GM10266 (cell line): ENCODE results near the gene ARF6.
"Not testable (repeated sequence)": the region's sequence is repeated elsewhere in the genome, so short reads cannot be mapped to it uniquely, and the experiment has no call there.

Experiments used
- DNase-seq: peaks from one replicate; pipeline ENCODE4 v3.0.0; 2012; ENCODE audit errors: extremely low spot score
- TF ChIP-seq, protein P1 (sequence below): IDR thresholded peaks from 2 replicates; pipeline ENCODE4 v1.5.1; 2012; ENCODE audit warnings: mild to moderate bottlenecking, low read depth; ENCODE audit not compliant: control insufficient read depth, insufficient read depth; ENCODE audit errors: missing control alignments

ARF6 gene

DNA sequence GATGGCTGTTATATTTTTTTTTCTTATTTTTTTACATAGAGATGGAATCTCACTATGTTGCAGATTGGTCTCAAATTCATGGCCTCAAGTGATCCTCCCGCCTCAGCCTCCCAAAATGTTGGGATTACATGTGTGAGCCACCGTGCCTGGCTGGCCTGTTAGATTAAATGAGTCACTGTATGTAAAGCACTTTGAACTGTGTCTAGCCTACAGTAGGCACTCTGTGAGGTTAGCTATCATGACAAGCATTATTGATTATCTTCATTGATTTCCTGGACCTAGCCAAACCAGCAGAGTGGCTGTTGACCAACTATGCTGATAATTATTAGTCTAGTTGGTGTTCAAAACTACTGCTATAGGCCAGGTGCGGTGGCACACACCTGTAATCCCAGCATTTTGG, 42.6 kb downstream of the ARF6 start:
- TF ChIP-seq, protein P1, sequence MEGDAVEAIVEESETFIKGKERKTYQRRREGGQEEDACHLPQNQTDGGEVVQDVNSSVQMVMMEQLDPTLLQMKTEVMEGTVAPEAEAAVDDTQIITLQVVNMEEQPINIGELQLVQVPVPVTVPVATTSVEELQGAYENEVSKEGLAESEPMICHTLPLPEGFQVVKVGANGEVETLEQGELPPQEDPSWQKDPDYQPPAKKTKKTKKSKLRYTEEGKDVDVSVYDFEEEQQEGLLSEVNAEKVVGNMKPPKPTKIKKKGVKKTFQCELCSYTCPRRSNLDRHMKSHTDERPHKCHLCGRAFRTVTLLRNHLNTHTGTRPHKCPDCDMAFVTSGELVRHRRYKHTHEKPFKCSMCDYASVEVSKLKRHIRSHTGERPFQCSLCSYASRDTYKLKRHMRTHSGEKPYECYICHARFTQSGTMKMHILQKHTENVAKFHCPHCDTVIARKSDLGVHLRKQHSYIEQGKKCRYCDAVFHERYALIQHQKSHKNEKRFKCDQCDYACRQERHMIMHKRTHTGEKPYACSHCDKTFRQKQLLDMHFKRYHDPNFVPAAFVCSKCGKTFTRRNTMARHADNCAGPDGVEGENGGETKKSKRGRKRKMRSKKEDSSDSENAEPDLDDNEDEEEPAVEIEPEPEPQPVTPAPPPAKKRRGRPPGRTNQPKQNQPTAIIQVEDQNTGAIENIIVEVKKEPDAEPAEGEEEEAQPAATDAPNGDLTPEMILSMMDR: no peak
- DNase-seq: no peak

- not testable (repeated sequence) for DNase-seq
Measured at GRCh38 chr14:49936246-49936645, 43.4 kb downstream of the ARF6 start.

DNA sequence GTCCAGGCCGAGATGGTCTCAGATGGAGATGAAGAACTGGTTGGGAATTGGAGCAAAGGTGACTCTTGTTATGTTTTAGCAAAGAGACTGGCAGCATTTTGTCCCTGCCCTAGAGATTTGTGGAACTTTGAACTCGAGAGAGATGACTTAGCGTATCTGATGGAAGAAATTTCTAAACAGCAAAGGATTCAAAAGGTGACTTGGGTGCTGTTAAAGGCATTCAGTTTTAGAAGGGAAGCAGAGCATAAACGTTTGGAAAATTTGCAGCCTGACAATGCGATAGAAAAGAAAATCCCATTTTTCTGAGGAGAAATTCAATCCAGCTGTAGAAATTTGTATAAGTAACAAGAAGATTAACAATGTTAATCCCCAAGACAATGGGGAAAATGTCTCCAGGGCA, 44.0 kb downstream of the ARF6 start:
- DNase-seq: not testable (repeated sequence)

- DNase-seq: not testable (repeated sequence)
Measured at GRCh38 chr14:49939215-49939614, 46.3 kb downstream of the ARF6 start.

DNA sequence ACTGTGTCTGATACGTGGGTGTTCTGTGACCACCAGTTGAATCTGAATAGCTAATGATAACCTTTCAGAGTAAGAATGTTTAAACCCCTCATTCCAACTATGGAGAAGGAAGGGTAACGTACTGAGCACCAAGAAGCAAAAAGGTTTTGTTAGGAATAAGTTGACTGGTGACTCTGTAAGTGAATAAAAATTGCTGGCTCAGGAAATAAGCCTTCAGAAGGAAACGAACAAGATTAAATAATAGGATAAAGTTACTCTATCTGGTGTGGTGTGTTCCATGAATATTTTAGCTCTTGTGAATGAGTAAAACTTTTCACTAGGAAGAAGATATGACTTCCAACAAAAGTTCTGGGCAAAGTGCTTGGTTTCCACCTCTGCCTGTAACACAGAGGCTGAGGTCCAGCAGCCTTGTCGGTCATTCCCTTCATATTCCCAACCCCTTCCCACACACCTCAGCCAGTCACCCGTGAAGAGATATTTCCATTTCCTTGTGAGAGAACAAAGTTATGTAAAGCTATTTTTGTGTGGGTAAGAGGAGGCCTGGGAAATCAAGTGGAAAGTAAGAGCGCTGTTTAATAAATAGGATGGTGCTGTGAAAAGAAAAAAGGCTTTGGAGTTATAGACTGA, 47.1 kb downstream of the ARF6 start:
- TF ChIP-seq, protein P1: no peak
- DNase-seq: no peak

DNA sequence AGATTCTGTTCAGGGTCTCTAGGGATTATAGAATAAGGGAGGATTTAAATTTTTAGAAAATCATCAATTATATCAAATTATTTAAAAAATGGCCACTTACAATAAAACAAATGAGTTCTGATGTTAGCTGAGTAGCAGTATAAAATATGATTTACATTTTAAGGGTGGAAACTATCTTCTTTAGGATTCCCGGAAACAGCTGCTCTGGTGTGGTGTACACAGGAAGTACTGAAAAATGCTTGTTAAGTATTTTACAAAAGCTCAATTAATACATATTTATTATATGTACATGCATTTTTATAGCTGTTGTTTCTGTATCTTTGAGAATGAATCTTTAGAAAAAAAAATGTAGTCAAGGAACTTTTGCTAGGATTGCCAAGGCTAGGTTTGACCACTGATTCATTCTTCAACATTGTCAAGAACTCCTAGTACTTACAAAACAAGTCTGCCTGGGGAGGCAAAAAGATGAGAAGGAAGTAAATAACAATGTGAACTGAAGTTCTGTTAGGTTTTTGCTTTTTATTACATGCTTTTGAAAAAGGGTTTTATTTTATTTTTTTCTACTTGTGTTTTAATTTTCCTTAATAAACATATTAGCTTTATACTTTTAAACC, 48.0 kb downstream of the ARF6 start:
- TF ChIP-seq, protein P1: no peak
- no peak for DNase-seq

DNA sequence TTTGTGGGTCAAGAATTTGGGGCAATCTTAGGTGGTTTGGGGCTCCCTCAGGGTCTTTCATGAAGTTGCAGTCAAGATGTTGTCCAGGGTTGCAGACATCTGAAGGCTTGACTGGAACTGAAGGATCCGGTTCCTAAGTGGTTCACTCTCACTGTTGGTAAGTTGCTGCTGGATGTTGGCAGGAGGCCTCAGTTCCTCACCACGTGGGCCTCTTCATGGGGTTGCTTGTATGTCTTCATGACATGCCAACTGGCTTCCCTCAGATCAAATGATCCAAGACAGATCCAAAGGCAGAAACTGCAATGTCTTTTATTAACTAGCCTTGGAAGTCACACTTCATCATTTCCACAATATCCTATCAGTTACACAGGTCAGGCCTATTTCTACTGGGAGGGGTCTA, 49.2 kb downstream of the ARF6 start:
- TF ChIP-seq, protein P1: no peak
- DNase-seq: no peak

- no peak for DNase-seq
- TF ChIP-seq, protein P1: no peak
Measured at GRCh38 chr14:49944501-49944900, 51.6 kb downstream of the ARF6 start.
